T-helper 17 cell (primary cell): Measurements from ENCODE around the gene TDP2. TPM values are rescaled to one million over a fixed set of nuclear protein-coding genes. Genes with fewer than 3 reads are reported as not detected.

Source experiments
- ATAC-seq: fragments of 150-1000 bp; cut with Tn5 transposase; 2 replicates; pipeline ENCODE4 v1.10.0; 2021; ENCODE audit warnings: mild to moderate bottlenecking, moderate library complexity
- DNase-seq, 3 donors: peaks; one replicate each; pipeline versions ENCODE4 v3.0.0 to v3.0.0-alpha.2; 2020 to 2021
- H3K9me3 ChIP-seq: one replicate; pipeline ENCODE4 v1.7.0; 2013; ENCODE audit warnings: low read length, mild to moderate bottlenecking; ENCODE audit not compliant: control insufficient read depth, poor library complexity, severe bottlenecking
- H3K27ac Mint-ChIP-seq: one replicate; pipeline ENCODE4 v1.8.0; 2022; ENCODE audit warnings: mild to moderate bottlenecking, moderate library complexity, mixed read lengths
- H3K27me3 Mint-ChIP-seq: one replicate; pipeline ENCODE4 v1.8.0; 2022; ENCODE audit warnings: mixed read lengths
- H3K36me3 Mint-ChIP-seq: one replicate; pipeline ENCODE4 v1.8.0; 2022; ENCODE audit warnings: low read depth, mixed read lengths
- H3K4me1 Mint-ChIP-seq: one replicate; pipeline ENCODE4 v1.8.0; 2022; ENCODE audit warnings: mild to moderate bottlenecking, mixed read lengths
- H3K4me3 Mint-ChIP-seq: one replicate; pipeline ENCODE4 v1.8.0; 2022; ENCODE audit warnings: mild to moderate bottlenecking, moderate library complexity, mixed read lengths
- total RNA-seq, 4 donors: library from RNA in 2 of 4; stranded (reverse) in 2 of 4; gene quantifications; one replicate each; pipeline ENCODE4 v1.2.3 and lab custom pipeline; 2022 to 2026

TDP2 gene
- total RNA-seq, 2 donors from 2014 or later: 35.6 to 42.0 TPM

- Mint-ChIP-seq H3K4me3 (no peak overlapping the region), H3K36me3 (peaks cover 2% of the 10 kb centered on the region), H3K27ac (no peak overlapping the region), H3K4me1 (no peaks in the 10 kb centered on the region), H3K27me3 (peaks cover 20% of the 10 kb centered on the region)
- ATAC-seq (no peak), DNase-seq (no peak)
- no peaks in the 10 kb centered on the region for H3K9me3 ChIP-seq
Measured at GRCh38 chr6:24620637-24621036, 46.1 kb downstream of the TDP2 start.

DNA sequence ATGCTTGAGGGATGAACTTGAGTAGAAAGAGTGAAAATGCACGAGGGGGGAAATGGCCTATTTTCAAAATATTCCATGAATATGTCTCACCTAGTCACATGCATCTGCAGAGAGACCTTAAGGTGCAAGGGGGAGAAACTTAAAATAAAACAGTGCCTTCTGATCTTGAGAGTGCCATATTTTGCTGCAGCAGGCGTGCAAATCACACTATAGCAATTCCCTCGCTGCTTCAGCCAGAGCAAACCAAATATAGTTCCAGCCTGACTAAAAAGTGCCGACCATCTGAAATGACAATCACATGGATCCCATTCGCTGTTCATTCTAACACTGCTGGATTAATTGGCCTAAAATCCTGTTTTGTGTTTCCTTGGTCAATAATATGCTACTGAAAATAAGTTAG is 47.0 kb downstream of the TDP2 start:
- peaks cover 21% of the 10 kb centered on the region for H3K27me3 Mint-ChIP-seq

GRCh38 chr6:24614648-24615047 is 52.1 kb downstream of the TDP2 start:
- H3K4me3 Mint-ChIP-seq: no peak overlapping the region
- ATAC-seq (no peak), DNase-seq (no peak)
- no peak overlapping the region for H3K27ac Mint-ChIP-seq
- H3K36me3 Mint-ChIP-seq: peaks cover 4% of the 10 kb centered on the region
- H3K9me3 ChIP-seq: no peaks in the 10 kb centered on the region
- no peaks in the 10 kb centered on the region for H3K4me1 Mint-ChIP-seq
- H3K27me3 Mint-ChIP-seq: peaks cover 45% of the 10 kb centered on the region

More for the DNA sequence above, 47.0 kb downstream of the TDP2 start:
- H3K36me3 Mint-ChIP-seq: peaks cover 2% of the 10 kb centered on the region
- no peaks in the 10 kb centered on the region for H3K4me1 Mint-ChIP-seq
- ATAC-seq: no peak
- no peak for DNase-seq
- H3K9me3 ChIP-seq: no peaks in the 10 kb centered on the region
- H3K27ac Mint-ChIP-seq: no peak overlapping the region
- no peak overlapping the region for H3K4me3 Mint-ChIP-seq

- no peak for DNase-seq
- H3K9me3 ChIP-seq: no peaks in the 10 kb centered on the region
- Mint-ChIP-seq H3K36me3 (peaks cover 4% of the 10 kb centered on the region), H3K4me3 (no peak overlapping the region), H3K4me1 (no peaks in the 10 kb centered on the region), H3K27ac (no peak overlapping the region), H3K27me3 (peaks cover 40% of the 10 kb centered on the region)
- no peak for ATAC-seq
Measured at GRCh38 chr6:24614043-24614420, 52.7 kb downstream of the TDP2 start.

GRCh38 chr6:24613361-24614042 is 53.2 kb downstream of the TDP2 start:
- no peaks in the 10 kb centered on the region for H3K4me1 Mint-ChIP-seq
- no peak for ATAC-seq
- H3K9me3 ChIP-seq: no peaks in the 10 kb centered on the region
- peak overlapping the region; percentile 2 for H3K27ac Mint-ChIP-seq
- no peak for DNase-seq
- peaks cover 35% of the 10 kb centered on the region for H3K27me3 Mint-ChIP-seq
- H3K4me3 Mint-ChIP-seq: no peak overlapping the region
- peaks cover 2% of the 10 kb centered on the region for H3K36me3 Mint-ChIP-seq

DNA sequence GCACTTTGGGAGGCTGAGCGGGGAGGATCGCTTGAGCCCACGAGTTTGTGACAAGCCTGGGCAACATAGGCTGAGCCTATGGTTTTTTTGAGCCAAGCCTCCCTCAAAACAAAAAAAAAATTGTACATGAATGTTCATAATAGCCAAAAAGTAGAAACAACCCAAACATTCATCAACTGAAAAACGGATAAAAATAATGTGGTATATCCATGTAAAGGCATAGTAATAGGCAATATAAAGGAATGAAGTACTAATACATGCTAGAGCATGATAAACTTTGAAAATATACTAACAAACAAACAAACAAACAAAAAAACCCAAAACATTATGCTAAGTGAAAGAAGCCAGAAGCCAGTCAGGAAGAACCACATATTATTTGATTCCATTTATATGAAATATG is 56.0 kb downstream of the TDP2 start:
- no peak for ATAC-seq
- Mint-ChIP-seq H3K27me3 (peaks cover 36% of the 10 kb centered on the region), H3K27ac (no peak overlapping the region), H3K36me3 (peaks cover 2% of the 10 kb centered on the region), H3K4me3 (peak overlapping the region; percentile 61), H3K4me1 (no peaks in the 10 kb centered on the region)
- no peaks in the 10 kb centered on the region for H3K9me3 ChIP-seq
- no peak for DNase-seq

GRCh38 chr6:24607310-24608105 is 59.2 kb downstream of the TDP2 start:
- Mint-ChIP-seq H3K27ac (no peak overlapping the region), H3K4me3 (no peak overlapping the region), H3K27me3 (peaks cover 36% of the 10 kb centered on the region), H3K4me1 (no peaks in the 10 kb centered on the region), H3K36me3 (peaks cover 2% of the 10 kb centered on the region)
- no peaks in the 10 kb centered on the region for H3K9me3 ChIP-seq
- DNase-seq (no peak), ATAC-seq (no peak)

GRCh38 chr6:24606200-24606930 is 60.3 kb downstream of the TDP2 start:
- no peaks in the 10 kb centered on the region for H3K4me1 Mint-ChIP-seq
- H3K27me3 Mint-ChIP-seq: peaks cover 29% of the 10 kb centered on the region
- no peak for DNase-seq
- no peak for ATAC-seq
- peaks cover 2% of the 10 kb centered on the region for H3K36me3 Mint-ChIP-seq
- no peaks in the 10 kb centered on the region for H3K9me3 ChIP-seq
- H3K4me3 Mint-ChIP-seq: no peak overlapping the region
- H3K27ac Mint-ChIP-seq: no peak overlapping the region

DNA sequence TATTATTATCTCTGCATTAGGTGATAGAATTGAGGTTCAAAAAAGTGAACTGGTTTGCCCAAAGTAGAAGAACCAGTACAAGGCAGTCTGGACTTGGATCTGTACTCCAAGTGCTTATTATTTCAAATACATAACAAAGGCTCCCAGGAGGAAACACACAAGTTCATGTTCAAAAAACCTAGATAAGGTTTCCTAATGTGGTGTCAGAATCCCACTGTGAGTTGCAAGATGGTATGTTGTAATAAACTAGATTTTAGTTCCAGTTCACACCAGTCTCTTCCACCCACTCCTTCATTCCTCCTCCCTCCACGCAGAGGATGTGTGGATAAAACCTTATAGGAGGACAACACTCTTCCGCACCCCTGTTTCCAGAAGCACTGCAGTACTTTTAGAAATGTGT is 63.5 kb downstream of the TDP2 start:
- Mint-ChIP-seq H3K36me3 (no peaks in the 10 kb centered on the region), H3K4me1 (no peaks in the 10 kb centered on the region), H3K27ac (no peak overlapping the region), H3K27me3 (peaks cover 21% of the 10 kb centered on the region), H3K4me3 (no peak overlapping the region)
- ATAC-seq: no peak
- no peaks in the 10 kb centered on the region for H3K9me3 ChIP-seq
- DNase-seq: no peak

DNA sequence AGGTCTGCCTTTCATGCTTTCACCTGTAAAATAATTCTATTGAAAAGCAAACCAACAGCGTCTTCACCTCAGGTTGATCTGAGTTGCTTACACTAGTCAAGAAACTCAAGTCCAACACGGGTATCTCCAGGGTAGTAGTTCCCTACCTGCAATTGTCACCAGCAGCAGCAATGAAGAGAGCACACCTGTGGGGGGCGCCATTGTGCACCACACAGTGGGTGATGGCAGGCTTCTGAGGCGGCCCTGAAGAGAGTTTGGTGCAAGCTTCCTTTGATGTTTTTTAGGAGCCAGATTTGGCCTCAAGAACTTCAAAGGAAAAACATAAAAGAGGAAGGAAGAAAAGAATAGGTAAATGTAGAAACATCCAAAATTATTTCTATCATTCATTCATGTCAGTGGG is 65.8 kb downstream of the TDP2 start:
- H3K9me3 ChIP-seq: no peaks in the 10 kb centered on the region
- DNase-seq: no peak
- H3K27me3 Mint-ChIP-seq: peaks cover 17% of the 10 kb centered on the region
- ATAC-seq: no peak
- H3K4me3 Mint-ChIP-seq: no peak overlapping the region
- no peaks in the 10 kb centered on the region for H3K36me3 Mint-ChIP-seq
- H3K27ac Mint-ChIP-seq: no peak overlapping the region
- no peaks in the 10 kb centered on the region for H3K4me1 Mint-ChIP-seq

Other genes starting within 250 kb of the TDP2 start
- gene GPLD1, start 177.3 kb downstream of the TDP2 start, total RNA-seq: under 1 TPM; 0.21 to 0.40 TPM
- gene ALDH5A1, start 171.9 kb downstream of the TDP2 start, total RNA-seq: 1 to 10 TPM; 4.7 TPM
- under 1 TPM; 0.07 to 0.16 TPM for gene KIAA0319, start 20.7 kb downstream of the TDP2 start, total RNA-seq
- 1 to 10 TPM; 2.9 to 5.3 TPM for gene ACOT13, start 178 bp upstream of the TDP2 start, total RNA-seq
- gene C6orf62, start 52.3 kb upstream of the TDP2 start, total RNA-seq: 100 to 1,000 TPM; 103 to 110 TPM
- 10 to 100 TPM; 11.7 to 15.3 TPM for gene GMNN, start 108.0 kb upstream of the TDP2 start, total RNA-seq
- 1 to 10 TPM; 1.1 to 2.7 TPM for gene ARMH2, start 132.0 kb upstream of the TDP2 start, total RNA-seq